Glomerular visceral epithelial cell (primary cell): ENCODE results near the gene FMNL1.

Experiments used
- DNase-seq: peaks from one replicate; pipeline ENCODE4 v3.0.0-alpha.2; 2016; ENCODE audit errors: extremely low spot score

Gene FMNL1

DNA sequence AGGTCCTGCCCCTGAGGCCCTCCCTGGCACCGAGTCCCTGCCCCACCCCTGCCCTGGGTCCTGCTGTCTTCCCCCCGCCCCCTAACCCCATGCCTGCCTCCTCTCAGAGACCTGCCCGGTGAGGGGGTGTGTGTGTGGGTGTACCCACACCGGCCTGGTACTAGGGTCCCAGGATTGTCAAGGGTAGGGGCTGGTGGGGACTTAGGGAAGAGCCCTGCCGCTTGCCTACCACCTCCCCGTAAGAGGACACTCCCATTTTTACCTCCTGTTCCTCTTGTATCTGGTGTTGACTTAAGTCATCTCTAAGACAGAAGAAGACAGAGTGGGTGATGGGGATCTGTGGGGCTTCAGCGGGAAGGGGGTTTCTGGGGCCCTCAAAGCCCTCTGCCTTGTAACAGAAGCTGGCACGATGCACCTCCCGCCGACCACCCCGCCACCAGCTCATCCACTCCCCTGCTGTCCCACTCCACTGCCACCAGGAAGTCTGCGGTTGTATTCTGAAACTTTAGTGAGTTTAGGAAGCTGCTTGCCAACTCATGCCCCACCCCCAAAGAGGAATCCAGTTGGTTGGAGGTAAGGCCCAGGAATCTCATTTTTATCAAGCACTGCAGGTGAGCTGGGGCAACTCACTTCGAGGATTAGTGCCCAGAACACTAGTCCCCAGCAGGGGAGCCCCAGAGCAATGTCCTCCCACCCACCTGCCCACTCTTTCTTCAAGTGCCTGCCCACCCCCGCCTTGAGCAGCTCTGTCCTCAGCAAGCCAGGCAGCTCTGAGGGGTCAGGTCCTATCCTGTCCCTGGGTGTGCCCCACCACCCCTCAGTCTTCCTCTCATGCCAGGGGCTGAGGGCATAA is 34.7 kb downstream of the FMNL1 start:
- DNase-seq, result peak; percentile 29

DNA sequence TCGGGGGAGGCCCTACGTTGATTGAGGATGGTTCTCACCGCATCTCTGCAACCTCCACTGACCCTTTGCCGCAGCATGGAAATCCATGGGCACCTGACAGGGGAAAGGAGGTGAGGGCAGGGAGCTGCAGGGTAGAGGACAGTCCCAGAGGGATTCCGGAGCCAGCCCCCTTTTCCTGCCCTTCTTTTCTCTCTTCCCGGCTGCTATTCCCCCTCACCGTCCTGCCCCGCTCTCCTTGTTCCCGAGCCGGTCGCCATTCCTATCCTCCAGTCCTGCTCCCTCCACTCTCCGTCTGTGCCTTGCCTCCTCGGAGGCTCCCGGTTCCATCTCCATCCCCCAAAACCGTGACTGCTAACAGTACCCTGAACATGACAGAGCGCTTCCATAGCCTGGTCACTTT is 35.4 kb downstream of the FMNL1 start:
- no peak for DNase-seq

DNA sequence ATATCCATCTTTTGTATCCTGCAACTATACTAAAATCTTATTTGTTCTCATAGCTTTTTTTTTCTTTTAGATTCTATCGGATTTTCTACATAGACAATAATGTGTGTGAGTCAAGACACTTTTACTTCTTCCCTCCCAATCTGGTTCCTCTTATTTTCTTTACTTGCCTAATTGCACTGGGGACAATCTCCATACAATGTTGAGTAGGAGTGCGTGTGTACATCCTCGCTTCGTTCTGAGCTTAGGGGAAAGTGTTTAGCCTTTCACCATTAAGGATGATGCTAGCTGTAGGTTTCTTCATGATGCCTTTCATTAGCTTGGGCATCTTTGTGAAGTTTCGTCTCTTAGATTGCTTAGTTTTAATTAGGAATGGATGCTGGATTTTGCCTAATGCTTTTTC is 37.3 kb downstream of the FMNL1 start:
- DNase-seq, result no peak

DNA sequence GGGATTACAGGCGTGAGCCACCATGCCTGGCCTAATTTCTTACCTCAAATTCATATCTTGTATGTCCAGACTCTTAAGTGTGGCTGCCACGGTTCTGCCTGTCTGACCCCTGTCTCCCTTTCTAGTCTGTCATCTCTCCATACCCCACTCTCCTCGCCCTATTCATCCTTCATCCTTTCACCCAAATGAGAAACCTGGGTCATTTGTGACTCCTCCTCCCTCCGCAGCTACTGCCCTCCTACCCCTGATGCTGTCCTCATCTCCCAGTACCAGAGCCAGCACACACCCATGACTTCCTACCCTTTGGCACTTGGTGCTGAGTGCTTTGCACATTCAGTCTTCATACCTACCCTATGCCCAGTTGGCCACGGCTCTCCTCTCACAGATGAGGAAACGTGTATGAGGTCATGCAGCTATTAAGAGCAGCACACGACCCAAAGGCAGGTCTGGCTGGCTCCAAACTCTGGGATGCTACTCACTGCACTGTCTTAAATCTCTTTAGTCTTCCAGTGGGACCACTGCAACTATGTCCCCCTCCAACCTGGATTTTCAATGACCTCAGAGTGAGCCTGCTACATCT is 38.6 kb downstream of the FMNL1 start:
- DNase-seq, result no peak

DNA sequence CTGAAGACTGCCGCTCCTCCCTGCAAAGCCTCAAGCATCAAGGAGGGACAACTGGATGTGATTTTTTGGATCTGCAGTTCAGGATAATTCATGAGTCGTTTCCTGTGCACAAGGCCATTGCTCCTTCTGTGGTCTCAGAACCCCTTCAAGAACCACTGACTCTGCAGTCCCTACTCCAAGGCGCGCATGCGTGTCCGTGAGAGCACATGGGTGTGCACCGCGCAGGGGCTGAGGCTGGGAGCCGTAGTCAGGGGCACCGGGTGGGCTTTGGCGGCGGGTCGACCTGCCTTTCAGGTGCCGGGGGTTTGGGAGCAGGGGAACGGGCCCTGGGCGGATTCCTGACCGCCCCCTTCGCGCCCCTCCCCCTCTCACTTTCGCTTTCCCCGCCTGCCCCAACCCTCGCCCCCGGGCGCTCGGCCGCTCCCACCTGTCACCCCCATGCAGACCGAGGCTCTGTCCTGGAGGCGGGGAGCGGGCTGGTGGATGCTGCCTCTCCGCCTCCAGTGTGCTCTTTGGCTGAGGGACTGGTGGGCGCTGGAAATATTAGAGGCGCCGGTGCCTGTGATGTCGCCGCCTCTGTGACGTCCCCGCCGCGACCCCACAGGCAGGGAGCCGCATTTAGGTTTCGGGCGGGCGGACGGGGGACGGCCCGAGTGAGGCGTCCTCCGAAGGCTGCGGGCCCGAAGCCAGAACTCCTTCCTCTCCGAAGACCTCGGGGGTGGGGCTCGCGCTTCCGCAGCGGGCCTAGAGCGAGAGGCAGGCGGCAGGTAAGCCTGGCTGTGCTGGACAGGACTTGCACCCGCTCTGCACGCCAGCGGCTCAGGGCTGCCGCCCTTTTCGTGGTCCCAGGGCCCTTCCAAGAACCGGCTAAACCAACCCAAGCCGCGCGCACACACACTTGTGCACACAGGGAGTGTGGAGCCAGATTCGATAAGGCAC is 40.2 kb downstream of the FMNL1 start, which contains the start of gene SPATA32:
Gene SPATA32 (minus strand): TSS at position 518 of the 939 bp plus-strand sequence. CDS start 78 bp downstream, at position 440.
- DNase-seq, result no peak

DNA sequence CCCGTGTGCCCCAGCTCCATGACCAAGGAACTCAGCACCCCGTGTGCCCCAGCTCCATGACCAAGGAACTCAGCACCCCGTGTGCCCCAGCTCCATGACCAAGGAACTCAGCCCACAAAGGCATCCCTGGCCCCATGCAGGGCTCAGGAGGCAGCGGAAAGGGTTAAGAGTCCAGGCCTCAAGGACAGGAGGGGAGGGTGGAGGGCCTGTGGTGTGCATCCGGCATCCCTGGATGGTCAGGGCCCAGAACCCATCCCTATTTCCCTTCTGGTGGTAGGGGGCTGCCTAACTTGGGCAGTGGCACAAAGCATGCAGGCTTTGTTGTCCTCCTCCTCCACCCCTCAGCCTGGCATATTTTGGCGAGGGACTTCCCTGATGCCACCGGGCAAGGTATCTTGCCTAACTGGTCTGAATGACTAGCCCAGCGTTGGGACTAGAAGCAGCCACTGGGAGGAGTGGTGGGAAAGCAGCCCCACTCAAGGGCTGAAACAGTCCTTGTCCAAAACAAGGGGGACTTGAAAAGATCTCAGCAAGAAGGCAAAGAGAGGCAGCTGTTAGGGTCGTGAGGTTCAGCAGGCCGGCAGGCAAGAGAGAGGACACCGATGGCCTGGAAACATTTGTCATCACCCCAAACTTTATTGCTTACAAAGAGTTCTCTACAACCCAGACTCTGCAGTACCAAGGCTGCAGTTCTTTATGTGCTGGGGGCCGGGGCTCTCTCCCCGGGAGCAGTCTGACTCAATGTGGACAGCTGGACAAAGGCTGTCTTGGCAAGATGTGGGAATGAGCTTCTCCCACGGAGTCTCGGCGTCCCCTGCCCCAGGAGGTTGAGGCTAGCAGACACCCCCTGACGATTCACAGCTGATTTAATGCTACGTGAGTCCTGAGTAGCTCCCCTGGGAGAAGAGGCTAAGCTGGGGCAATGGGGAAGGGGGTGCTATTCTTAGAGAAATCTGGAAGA is 41.1 kb downstream of the FMNL1 start:
- no peak for DNase-seq

DNA sequence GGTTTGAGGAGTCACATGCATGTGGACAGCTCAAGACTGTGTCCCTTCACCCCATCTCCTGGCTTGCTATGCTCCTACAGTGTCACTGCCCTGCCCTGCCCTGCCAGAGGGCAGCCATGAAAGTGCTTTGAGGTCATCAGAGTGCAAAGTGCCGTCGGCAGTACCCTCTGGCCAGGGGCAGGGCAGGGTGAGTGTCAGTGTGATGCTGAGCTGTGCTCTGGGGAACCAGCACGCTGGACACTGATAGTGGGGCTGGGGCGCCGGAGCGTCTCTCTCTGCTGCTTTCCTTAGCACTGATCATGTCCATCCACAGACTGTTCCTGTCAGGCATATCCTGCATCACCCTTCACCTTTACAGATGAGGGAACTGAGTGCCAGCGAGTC is 41.8 kb downstream of the FMNL1 start:
- DNase-seq, result no peak

DNA sequence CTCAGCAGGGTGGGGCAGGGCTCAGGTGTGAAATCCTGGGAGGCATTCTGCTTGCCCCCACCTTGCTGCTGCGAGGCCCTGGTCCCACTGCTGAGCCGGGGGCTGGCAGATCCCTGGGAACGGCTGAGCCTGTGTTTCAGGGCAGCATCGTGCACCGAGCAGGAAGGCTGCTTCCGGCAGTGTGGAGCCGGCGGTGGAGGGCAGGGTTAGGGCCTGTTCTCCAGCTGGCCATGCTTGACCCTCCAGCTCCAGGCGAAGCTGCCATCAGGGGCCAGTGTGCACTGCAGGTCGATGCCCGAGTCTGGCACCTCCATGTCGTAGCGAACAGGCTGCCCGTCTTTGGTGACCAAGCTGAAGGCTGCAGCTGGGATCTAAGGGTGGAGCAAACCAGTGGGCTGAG is 42.7 kb downstream of the FMNL1 start:
- DNase-seq, result no peak

DNA sequence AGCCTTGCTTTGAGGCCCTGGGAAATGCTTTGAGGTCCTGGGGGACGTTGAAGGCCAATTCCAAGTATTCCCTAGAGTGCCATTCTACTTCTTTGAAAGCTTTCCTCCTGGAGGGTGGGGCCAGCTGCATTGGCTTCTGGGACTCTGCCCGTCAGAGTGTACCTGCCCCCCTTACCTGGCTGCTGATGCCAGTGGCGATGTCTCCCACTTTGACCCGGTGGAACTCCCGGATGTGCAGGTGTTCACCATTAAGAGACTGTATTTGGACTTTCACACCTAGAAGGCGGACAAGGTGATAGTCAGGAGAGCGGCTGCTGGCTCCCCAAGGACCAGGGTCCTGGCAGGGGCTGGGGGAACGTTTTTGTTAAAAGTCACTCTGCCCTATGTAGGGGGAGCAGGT is 43.3 kb downstream of the FMNL1 start:
- DNase-seq, result no peak

DNA sequence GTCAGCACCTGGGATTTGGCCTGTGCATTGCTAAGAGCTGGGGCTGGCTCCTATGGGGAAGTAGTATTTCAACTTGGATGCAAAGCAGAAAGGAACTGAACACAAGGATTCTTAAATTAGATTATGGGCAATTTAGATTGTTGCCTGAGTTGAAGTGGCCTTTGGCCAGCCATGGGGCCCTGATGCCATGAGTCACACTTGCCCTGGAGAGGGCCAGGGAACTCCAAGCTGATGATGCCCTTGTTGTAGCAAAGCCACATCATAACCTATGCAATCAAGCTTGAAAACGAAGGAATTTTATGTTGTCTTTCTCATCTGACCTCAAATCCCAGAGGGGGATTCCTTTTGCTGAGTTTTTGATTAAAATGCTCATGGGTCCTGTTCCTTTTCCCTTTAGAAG is 44.1 kb downstream of the FMNL1 start:
- DNase-seq, result peak; percentile 90

DNA sequence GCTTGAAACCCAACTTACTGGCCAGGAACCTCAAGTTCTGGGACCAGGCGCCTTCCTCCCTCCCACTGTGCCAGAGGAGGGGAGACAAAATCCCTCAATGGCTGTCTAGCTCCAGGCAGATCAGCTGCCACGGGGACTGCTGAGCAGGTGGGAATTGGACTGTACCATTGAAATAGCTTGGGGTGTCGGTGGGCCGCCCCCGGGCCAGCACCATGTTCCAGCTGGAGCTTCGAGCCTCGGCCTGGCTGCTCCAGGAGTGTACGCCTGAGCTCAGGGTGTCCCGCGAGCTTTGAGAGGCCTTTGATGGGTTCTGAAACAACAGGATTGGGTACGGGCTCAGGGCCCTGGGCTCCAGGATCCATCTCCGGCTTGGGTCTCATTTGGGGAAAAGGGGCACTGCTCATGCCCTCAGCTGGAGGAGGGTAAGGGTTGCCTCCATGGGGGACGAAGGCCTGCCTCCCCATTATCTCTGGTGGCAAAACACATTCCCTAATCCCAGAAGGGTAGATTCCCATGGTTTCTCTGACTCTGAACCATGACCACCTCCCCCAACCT is 44.8 kb downstream of the FMNL1 start:
- DNase-seq, result no peak

DNA sequence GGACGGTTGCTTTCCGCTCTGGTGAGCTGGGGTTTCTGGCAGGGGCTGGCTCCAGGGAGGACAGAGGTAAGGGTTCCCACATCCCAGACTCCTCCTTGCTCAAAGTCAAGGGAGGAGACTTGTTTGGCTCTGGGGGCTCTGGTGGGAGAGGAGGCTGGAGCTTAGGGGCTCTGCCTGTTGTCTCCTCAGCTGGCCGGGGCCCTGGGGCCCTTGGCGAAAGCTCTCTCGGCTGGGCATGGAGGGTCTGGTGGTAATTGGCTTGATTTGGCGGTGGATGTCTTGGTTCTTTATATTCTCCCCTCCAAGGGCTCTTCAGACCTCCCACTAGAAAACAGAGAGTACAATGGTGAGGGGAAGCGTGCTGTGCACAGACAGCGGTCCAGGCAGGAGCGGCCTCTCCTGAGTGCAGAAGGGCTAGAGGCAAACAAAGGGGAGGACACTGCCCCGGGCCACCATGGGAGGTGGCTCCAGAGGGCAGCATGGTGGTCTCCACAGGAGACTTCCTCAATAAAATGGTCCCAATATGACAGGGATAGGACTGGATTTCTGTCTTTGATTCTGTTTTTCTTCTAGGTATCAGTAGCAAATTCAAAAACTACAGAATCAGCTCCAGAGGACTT is 45.9 kb downstream of the FMNL1 start:
- peak; percentile 26 for DNase-seq

DNA sequence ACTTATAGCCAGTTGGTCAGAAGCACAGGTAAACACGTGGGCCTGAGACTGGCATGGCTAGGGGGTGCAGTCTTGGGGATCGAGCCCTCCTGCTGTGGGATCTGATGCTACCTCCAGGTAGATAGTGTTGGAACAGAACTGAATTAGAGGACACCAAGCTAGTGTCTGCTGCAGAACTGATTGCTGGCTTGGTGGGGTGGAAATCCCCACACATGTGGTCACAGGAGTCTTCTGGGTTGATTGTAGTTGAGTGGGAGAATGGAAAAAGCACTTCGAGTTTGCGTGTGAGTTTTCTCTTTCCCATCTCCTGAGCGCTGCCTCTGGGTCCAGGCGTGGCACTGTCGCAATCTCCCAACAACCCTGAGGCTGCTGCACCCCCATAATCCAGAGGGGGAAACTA is 48.2 kb downstream of the FMNL1 start:
- DNase-seq, result no peak

DNA sequence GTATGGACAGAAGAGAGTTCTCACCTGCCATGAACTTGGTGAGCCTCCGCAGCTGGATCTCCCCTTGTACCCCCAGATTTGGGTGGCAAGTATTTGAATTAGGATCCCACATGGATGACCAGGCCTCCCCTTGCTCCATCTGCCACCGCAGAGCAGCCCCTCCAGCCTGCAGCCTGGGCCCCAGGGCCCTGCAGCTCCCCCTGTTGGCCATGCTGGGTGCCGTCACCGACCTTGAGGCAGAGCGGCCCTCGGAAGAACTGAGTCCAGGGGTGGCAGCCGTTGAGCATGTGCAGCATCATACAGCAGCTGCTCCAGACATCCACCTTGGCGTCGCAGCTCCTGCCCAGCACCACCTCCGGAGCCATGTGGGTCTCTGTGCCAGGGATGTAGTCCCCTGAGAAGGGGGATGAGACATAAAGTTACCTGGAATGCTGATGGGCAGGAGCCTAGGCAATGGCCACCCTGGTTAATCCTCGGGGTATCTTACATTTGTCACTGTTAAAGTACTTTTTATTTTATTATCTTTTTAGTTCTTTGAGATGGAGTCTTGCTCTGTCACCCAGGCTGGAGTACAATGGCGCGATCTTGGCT is 49.2 kb downstream of the FMNL1 start:
- DNase-seq, result no peak

DNA sequence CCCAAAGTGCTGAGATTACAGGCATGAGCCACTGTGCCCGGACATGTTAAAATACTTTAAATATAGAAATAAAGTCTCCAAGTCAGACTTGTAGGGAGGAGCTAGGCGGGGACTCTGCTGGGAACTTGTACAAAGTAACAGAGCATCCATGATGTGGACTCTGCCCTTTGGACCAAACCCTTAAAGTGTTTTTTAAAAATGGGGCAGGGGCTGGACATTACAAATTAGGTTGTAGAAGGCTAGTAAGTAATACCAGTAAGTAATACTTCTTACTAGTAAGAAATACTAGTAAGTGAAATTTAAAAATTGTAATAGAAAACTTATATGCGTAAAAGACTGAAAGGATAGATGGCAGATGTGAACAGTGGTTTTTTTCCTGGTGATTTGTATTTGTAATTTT is 49.9 kb downstream of the FMNL1 start:
- DNase-seq, result no peak

DNA sequence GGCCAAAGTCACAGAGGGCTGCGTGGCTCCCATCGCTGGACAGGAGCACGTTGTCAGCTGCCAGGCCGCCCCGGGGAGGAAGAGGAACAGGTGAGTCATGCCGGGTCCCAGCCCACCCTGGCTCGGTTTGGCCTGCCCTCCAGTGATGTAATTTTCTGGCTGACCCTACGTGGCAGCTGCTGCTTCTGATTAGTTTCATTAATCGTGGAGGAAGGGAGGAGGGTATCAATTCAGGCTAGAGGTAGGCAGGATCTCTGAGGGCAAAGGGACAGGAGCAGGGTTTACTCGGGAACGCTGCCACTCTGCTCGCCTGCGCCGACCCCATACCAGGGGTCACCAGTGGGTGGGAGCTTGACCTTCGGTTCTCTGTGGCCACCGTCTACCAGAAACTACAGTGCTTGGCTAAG is 51.9 kb downstream of the FMNL1 start:
- no peak for DNase-seq

DNA sequence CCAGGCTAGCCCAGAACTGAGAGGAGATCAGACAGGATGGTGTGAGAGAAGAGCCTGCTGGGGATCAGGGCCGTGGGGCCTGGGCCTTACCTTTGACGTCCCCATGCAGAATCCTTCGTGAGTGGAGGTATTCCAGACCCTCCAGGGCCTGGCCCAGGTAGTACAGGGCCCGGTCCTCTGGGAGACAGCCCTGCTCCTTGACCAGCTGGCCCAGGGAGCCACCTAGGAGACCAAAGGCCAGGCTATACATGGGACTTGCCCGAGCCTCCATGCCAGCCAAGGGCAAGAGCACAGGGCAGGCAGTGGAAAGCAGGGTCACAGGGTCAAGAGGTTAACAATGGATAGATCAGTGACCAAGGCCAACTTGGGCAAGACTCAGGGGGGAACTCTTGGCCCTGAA is 52.3 kb downstream of the FMNL1 start:
- no peak for DNase-seq

DNA sequence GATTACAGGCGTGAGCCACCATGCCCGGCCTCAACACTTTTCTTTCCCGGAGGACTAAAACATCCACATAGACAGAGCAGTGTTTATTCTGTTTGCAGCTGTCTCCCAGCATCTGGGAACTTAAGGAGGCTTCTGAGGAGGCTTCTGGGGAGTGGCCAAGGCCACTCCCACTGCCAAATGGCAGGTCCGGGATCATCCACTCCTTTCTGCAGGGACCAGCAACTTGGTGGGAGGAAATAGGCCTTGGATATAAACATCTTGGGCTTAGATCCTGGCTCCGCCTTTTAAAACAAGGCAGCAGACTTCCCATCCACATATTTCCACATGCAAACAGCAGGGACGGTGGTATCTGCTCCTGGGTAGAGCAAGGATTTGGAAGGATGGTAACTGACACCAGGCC is 54.3 kb downstream of the FMNL1 start:
- DNase-seq, result no peak

DNA sequence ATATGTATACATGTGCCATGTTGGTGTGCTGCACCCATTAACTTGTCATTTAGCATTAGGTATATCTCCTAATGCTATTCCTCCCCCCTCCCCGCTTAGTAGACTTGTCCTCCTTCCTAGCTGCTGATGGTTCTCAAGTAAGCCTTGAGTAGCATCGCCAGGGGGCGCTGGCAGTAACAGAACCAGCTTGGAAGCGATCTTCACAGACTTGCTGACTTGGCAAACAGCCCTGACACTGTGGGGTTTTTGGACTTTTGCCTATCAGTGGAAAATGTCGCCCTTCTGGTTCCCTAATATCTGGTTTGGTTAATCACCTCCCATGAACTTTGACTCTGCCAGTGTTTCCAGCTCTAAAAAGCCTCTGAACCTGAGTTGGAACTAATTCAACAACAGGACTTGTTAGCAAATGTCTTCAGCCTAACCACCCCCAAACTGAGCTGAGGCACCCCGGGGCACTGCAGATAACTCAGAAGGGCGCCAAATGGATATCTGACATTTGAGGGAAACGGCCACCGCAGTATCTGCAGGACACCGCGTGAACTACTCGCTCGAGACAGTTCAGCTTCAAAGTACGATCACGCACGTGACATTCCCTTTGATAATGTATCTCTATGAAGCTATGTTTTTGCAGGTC is 55.6 kb downstream of the FMNL1 start:
- DNase-seq, result peak; percentile 89

DNA sequence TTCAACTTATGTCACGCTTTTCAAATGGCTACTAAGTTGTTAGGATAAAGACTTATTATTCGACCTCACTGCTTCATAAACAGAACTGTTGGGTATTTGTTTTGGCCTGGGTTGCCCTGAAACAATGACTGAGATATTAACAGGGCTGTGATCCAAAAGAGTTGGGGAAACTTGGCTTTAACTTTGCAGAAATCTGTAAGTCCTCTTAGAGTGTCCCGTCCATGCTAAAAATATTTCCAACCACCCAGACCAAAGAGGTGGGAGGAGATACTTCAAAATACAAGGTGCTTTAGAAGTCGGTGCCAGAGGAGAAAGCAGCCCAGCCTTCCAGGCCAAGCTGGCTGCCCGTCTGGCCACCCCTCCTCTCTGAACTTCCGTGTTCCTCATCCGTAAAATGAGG is 56.3 kb downstream of the FMNL1 start:
- no peak for DNase-seq
